ENCODE measurements around the gene F2R. TPM values are rescaled to one million over a fixed set of nuclear protein-coding genes. Genes with fewer than 3 reads are reported as not detected.

F2R gene
- total and polyA plus RNA-seq, 2 of the 13 experiments (the other 11 are each of a cell fraction or from before 2014, with no cell fraction given): 8.3 to 12.3 TPM

DNA sequence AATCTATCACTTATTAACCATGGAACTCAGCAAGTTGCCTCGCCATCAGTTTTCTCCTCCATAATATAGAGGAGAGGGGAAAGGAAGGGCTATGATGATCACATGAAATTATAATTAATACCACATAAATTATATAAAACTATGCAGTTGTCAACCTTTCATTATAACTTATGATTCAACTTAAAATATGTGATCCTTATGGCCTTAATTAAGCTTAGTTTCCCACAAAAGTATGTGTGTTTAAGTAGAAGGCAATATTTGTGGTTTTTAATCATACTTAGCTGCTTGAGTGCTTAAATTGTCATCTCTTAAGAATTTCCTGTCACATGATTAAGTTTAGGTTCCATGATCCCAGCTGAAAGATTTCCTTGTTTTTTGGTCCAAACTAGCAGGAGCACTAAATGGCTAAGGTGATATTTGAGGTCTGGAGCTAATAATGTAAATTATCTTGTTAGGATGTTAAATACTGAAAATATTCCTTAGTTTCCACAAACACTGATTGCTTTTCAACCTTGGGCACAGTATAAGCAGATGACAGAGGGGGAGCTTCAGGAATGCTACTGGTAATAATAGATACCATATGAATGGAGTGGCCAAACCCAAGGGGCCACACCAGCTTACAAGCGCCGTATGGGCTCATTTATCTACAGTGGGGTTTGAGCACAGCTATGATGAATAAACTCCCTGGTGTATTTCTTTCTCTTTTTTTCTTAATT, 26.4 kb upstream of the F2R start:
- H3K4me2 ChIP-seq (ENCODE audit: low read depth, low read length): no peak overlapping the region
- ChIA-PET POLR2A (no interaction called here), CTCF (ENCODE audit: low intra/inter-chr PET ratio, low total read pairs) (no interaction called here)
- H3K27ac ChIP-seq (ENCODE audit: extremely low read length, insufficient read depth, low read length): no peak overlapping the region
- no peak for ATAC-seq
- H3K36me3 ChIP-seq (replicated peaks in 1 of 2; ENCODE audit: control insufficient read depth in 1 of 2, insufficient read depth in 2 of 2, low read length in 2 of 2): peaks cover 0 to 11% of the 10 kb centered on the region in 2 experiments; a peak in 4 of 5 replicates
- H3K9me3 ChIP-seq (ENCODE audit: low read length): no peaks in the 10 kb centered on the region
- FAIRE-seq: no peak
- in situ Hi-C loops (cut with HindIII; ENCODE audit: extremely low pct_ligation_motif_present, low pct_unique_long_range_greater_than_20kb) (no loop called here), intact Hi-C loops (cut with micrococcal nuclease; ENCODE audit: unreplicated experiment) (no loop called here)
- H3K4me3 ChIP-seq (replicated peaks in 1 of 3; ENCODE audit: insufficient read depth in 1 of 3, low read depth in 2 of 3, low read length in 3 of 3): no peak overlapping the region
- H4K20me1 ChIP-seq (ENCODE audit: insufficient read depth, low read length): no peaks in the 10 kb centered on the region
- H3K4me1 ChIP-seq (ENCODE audit: insufficient read depth, low read length): peaks cover 29% of the 10 kb centered on the region
- no peaks in the 10 kb centered on the region for H3K79me2 ChIP-seq (ENCODE audit: insufficient read depth, low read length)
- no peak overlapping the region for H2AFZ ChIP-seq (ENCODE audit: low read length)
- H3K9ac ChIP-seq (ENCODE audit: insufficient read depth, low read depth, low read length): no peak overlapping the region
- 94% methylated on average over 3 of the region's 3 CpGs for WGBS (ENCODE audit: low lambda C conversion rate)
- BruUV-seq (replicated peaks): no TSS peak
- DNase-seq (ENCODE audit: low spot score): no peak
- H3K27me3 ChIP-seq (ENCODE audit: control insufficient read depth in 1 of 2, insufficient read depth in 2 of 2, low read length in 2 of 2): no peaks in the 10 kb centered on the region
- TF ChIP-seq POLR2AphosphoS5 (IDR thresholded peaks at IDR 0.05; ENCODE audit: low read depth, low read length): no peak
- TF ChIP-seq BCL6 (CRISPR knock-in tag; IDR thresholded peaks at IDR 0.05): no peak
- no peak for TF ChIP-seq ZNF331 (CRISPR knock-in tag; IDR thresholded peaks at IDR 0.05)
- no peak for TF ChIP-seq SAFB2 (CRISPR knock-in tag; IDR thresholded peaks at IDR 0.05; ENCODE audit: borderline replicate concordance, low read depth)
- TF ChIP-seq, protein P1, sequence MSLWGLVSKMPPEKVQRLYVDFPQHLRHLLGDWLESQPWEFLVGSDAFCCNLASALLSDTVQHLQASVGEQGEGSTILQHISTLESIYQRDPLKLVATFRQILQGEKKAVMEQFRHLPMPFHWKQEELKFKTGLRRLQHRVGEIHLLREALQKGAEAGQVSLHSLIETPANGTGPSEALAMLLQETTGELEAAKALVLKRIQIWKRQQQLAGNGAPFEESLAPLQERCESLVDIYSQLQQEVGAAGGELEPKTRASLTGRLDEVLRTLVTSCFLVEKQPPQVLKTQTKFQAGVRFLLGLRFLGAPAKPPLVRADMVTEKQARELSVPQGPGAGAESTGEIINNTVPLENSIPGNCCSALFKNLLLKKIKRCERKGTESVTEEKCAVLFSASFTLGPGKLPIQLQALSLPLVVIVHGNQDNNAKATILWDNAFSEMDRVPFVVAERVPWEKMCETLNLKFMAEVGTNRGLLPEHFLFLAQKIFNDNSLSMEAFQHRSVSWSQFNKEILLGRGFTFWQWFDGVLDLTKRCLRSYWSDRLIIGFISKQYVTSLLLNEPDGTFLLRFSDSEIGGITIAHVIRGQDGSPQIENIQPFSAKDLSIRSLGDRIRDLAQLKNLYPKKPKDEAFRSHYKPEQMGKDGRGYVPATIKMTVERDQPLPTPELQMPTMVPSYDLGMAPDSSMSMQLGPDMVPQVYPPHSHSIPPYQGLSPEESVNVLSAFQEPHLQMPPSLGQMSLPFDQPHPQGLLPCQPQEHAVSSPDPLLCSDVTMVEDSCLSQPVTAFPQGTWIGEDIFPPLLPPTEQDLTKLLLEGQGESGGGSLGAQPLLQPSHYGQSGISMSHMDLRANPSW (CRISPR knock-in tag; IDR thresholded peaks at IDR 0.05; ENCODE audit: borderline replicate concordance): no peak
- no peak for TF ChIP-seq JUN (CRISPR knock-in tag; IDR thresholded peaks at IDR 0.05)
- TF ChIP-seq, protein P2, sequence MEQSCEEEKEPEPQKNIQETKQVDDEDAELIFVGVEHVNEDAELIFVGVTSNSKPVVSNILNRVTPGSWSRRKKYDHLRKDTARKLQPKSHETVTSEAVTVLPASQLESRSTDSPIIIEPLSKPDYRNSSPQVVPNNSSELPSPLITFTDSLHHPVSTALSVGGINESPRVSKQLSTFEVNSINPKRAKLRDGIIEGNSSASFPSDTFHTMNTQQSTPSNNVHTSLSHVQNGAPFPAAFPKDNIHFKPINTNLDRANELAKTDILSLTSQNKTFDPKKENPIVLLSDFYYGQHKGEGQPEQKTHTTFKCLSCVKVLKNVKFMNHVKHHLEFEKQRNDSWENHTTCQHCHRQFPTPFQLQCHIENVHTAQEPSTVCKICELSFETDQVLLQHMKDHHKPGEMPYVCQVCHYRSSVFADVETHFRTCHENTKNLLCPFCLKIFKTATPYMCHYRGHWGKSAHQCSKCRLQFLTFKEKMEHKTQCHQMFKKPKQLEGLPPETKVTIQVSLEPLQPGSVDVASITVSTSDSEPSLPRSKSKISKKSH (CRISPR knock-in tag; IDR thresholded peaks at IDR 0.05; ENCODE audit: borderline replicate concordance): no peak
- no peak for TF ChIP-seq PAWR (CRISPR knock-in tag; IDR thresholded peaks at IDR 0.05; ENCODE audit: borderline replicate concordance)
- no peak for TF ChIP-seq MIER2 (CRISPR knock-in tag; IDR thresholded peaks at IDR 0.05)
- TF ChIP-seq TSC22D2 (CRISPR knock-in tag; IDR thresholded peaks at IDR 0.05; ENCODE audit: borderline replicate concordance): no peak
- TF ChIP-seq, protein P3, sequence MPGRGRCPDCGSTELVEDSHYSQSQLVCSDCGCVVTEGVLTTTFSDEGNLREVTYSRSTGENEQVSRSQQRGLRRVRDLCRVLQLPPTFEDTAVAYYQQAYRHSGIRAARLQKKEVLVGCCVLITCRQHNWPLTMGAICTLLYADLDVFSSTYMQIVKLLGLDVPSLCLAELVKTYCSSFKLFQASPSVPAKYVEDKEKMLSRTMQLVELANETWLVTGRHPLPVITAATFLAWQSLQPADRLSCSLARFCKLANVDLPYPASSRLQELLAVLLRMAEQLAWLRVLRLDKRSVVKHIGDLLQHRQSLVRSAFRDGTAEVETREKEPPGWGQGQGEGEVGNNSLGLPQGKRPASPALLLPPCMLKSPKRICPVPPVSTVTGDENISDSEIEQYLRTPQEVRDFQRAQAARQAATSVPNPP (CRISPR knock-in tag; IDR thresholded peaks at IDR 0.05): no peak
- no peak for TF ChIP-seq SIX1 (CRISPR knock-in tag; IDR thresholded peaks at IDR 0.05; ENCODE audit: borderline replicate concordance)
- TF ChIP-seq HES4 (CRISPR knock-in tag; IDR thresholded peaks at IDR 0.05; ENCODE audit: borderline replicate concordance): no peak
- TF ChIP-seq ZC3H4 (CRISPR knock-in tag; IDR thresholded peaks at IDR 0.05; ENCODE audit: borderline replicate concordance): no peak
- no peak for TF ChIP-seq ZFAT (CRISPR knock-in tag; conservative IDR thresholded peaks at IDR 0.05)
- TF ChIP-seq NFE2L1 (CRISPR knock-in tag; IDR thresholded peaks at IDR 0.05; ENCODE audit: borderline replicate concordance): no peak
